ENCODE results near the gene LYPD6.

LYPD6 gene

DNA sequence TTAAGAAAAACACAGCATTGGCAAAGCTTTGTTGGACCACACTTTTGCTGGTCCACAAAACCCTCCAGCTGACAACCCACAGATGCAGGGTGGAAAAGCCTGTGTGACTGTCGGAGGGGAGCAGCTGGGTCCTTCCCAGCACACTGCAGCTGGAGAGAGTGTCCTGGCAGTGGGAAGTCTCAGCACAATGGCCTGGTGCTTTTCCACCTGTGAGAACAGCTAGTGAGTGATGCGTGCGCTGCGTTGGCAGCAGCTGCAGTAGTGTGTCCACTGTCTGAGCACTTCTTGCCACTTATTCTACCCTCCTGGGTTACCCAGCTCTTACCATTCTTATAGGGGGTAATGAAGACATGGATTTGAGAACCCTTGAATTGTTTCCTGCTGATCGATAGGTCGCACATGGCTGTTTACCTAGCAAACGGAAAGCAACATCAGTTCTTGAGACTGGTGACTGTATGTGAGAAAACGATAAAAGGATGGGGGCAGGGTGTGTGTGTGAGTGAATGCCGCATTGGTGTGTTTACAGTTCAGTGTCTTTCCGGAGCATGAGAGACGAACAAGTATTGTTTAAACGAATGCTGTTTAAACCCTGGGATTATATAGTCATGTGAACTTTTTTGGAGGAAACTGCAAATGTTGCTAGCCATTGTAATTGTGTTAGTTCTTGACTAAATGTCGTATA is 69.7 kb downstream of the LYPD6 start:
- in situ Hi-C loops (cut with MboI; ENCODE audit: low sequenced_read_pairs), result no loop called here

DNA sequence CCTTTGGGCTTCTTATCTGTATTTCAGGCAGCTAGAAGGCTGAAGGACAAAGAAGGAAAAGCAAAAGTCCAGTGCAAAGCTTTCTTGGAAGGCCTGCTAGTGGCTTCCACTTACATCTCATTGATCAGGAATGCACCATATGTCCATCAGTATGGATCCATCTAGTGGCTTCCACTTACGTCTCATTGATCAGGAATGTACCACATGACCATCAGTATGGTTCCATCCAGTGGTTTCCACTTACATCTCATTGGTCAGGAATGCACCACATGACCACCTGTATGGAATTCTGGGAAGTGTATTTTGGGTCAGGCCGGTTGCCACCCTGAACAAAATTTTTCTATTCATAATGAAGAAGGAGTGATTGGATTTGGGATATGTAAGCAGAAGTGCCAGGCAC is 70.6 kb downstream of the LYPD6 start:
- in situ Hi-C loops (cut with MboI; ENCODE audit: low sequenced_read_pairs), result no loop called here

DNA sequence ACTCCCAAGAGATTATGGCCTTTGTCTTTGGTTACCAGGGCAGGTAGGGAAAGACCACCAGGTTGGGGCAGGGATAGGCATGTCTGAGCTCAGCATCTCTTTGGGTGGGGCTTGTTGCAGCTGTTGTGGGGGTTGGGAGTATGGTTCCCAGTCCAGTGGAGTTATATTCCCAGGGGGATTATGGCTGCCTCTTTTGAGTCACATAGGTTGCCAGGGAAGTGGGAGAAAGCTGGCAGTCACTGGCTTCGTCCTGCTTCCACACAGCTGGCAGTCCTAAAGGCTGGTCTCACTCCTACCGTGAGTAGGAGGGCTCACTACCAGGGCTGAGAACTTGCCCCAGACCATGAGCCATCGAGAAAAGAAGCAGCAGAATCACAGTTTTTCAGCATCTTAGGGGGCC is 79.1 kb downstream of the LYPD6 start:
- in situ Hi-C loops (cut with MboI; ENCODE audit: low sequenced_read_pairs), result no loop called here

DNA sequence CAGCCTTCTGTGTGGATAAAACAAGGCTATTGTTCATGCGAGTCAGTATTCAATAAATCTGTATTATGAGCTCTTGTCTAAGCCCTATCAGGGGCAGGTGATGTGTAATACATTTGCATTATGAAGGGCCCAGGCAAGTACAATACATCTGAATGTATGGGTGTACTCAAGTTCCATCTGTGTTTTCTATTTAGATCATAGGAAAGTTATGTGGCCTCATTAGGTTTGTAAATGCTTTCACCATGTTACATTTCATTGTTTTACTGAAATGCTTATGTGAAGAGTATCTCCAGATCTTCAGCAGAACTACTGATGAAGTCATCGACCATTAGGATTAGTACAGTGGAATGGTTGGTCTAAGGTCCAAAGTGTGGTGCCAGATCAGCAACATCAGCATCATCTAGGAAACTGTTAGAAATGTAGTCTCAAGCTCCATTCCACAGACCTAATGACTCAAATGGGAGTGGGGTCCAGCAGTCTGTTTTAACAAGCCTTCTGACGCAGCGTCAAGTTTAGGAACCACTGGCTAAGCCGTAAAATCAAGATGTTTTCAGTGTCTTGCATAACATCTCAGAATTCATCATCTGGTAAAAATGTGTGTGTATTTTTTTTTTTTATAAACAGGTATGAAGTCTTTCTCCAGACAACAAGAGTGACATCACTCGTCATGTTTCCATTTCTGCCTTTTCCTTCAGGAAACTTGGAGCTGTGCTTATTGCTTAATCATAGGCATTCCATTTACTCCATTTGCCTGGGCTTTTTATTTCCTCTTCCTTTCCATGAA is 80.5 kb downstream of the LYPD6 start:
- in situ Hi-C loops (cut with MboI; ENCODE audit: low sequenced_read_pairs), result no loop called here

DNA sequence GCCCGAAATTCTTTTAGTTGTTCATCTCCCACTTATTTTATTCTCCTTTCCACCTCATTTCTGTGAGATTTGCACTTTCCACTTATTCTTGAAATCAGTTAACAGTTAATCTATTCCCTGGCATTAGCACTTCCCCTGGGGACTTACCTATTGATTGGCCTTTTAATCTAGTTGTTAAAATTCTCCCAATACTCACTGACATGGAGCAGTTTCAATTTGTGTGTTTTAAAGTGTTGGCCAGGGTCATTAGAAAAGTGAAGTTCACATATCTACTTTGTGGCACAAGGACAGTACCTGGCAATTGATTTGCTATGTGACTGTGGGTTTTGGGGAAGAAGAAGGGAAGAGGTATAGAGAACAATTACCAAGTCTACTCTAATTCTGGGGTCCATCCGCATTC is 83.1 kb downstream of the LYPD6 start:
- in situ Hi-C loops (cut with MboI; ENCODE audit: low sequenced_read_pairs), result no loop called here

DNA sequence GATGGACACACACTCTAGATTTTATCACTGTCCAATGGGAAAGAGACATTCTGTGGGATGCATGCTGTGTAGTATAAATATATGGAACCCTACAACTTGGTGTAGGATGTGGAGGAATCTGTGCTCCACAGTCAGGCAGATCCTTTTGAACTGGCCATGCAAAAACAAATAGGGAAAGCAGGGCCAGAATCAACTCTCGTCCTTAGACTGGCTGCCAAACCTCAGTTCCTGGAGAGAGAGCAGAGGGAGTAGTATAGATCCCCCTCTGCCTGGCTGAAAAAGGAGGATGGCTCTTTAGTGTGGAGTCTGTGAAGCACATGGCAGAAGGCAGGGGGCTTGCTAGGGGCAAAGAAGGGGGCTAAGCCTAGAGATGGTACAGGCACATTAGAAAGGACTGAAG is 84.7 kb downstream of the LYPD6 start:
- in situ Hi-C loops (cut with MboI; ENCODE audit: low sequenced_read_pairs), result no loop called here

DNA sequence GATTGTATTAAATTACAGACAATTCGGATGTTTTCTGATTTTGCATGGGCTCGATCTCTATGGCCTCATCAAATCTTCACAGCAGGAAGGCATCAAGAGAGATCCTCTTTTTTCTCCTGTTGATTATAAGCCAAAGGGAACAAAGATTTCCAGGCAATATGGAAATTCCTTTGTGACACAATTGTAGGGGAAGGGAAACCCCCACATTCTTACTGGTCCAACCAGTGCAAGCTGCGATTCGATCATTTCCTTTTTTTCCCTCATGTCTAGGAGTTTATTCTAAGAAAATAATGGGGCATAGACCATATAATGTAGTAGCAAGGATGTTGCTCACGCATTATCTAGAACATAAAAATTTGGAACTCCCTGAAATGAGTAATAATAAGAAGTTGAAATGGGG is 87.7 kb downstream of the LYPD6 start:
- in situ Hi-C loops (cut with MboI; ENCODE audit: low sequenced_read_pairs), result no loop called here

DNA sequence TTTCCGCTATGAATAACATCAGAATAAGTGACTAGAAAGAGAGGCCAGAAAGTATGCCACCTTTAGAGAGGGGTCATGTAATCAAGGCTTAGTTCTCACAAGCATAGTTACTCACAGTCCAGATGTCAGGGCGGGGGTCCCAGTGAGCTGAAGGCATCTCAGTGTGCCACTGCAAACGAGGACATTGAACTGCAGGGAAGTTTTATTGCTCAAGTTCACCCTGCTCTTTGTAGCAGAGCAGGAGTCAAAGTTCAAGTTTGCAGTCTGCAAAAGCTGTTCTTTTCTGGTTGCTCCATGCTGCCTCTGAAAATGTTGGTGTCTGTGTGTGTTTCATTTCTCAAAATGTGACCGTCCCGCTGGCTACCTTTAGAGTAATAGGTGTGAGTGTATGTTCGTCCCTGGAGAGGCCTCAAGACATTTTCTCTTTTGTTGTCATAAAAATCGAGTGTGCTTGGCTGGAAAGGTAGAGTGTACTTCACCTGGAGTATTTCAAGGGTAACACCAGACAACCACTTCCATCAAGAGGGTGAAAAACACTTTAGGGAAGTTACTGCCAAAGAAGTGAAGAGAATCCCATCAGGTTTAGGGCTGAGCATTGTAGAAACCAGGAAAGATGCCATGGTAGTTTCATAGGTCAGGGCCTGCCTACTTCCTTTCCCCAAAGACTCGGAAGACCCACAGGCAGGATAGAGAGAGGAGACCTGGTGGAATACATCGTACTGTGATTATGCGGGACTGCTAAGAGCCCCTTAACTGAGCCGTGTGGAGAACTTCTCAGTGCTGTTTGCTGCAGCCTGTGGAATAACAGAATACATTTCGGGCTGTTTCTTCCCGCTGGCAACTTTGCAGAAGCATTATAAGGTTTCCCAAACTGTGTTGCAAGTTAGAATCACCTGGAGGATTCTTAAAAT is 89.9 kb downstream of the LYPD6 start:
- in situ Hi-C loops (cut with MboI; ENCODE audit: low sequenced_read_pairs), result no loop called here

DNA sequence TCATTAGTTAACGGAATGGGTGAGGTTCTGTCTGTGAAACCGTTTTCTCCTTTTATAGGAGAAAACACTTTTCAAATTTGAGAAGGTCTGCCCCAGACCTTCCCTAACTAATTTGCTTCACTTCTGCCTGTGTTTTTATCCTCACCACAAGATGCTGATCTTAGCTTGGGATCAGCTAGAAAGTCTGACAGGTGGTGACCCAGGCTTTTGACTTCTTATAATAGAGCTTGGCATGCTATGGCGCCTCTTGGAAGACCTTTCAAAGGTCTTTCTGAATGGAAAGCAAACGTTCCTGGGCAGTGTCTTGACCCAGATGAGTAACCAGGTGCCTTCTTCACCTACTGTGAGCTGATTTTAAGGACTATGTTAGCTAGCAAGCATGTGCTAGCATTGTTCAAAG is 91.4 kb downstream of the LYPD6 start:
- in situ Hi-C loops (cut with MboI; ENCODE audit: low sequenced_read_pairs), result no loop called here

DNA sequence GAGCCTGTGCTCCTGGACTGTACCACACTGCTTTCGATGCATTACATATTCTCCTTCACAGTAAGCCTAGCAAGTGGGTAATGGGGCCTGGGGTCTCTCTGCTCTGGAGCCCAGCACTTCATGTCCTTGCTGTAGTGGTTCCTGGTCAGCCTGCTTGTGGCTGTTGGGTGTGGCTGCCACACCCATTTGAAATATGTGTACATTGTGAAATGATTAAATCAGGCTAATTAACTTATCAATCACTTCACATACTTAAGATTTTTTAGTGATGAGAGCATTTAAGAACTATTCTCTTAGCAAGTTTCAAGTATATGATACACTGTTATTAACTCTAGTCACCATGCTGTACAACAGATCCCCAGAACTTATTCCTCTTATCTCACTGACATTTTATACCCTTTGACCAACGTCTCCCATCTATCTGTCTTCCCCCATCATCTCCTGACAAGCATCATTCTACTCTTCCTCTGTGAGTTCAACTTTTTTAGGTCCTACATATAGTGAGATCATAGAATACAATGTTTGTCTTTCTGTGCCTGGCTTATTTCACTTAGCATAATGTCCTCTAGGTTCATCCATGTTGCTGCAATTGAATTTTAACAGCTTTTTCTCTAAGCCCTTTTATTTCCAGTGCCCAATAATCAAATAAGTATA is 92.1 kb downstream of the LYPD6 start:
- in situ Hi-C loops (cut with MboI; ENCODE audit: low sequenced_read_pairs), result no loop called here

DNA sequence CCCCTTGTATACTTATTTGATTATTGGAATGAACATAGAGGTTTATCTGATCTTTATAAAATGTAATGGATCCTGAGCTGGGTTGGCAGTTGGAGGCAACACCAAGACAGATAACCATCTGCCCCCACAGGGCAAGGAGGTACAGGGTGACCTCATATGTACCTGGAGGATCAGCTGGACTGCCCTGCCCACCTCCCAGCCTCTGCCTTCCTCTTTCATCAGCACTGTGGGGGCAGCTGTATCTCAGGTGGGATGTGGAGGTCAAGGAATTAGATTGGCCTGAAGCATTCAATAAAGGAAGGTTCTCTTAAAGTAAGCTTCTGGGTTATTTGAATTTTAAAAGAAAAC is 92.6 kb downstream of the LYPD6 start:
- in situ Hi-C loops (cut with MboI; ENCODE audit: low sequenced_read_pairs), result no loop called here

DNA sequence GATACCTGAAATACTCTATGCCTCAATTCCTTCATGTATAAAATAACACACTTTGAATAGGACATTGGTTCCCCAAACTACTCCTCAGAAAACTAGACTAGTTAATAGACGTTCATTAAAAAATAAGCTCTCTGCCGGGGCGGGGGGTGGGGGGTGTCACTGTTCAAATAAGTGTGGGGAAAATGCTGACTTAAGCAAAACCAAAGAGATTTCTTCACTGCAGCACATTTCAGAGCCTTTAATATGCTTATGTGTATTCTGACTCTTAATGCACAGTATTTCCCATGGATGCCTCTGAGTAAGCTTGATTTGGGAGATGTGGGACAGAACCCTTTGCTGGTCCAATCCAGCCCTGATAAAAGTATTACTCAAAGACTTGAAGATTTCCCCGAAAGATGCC is 93.2 kb downstream of the LYPD6 start:
- in situ Hi-C loops (cut with MboI; ENCODE audit: low sequenced_read_pairs), result no loop called here

DNA sequence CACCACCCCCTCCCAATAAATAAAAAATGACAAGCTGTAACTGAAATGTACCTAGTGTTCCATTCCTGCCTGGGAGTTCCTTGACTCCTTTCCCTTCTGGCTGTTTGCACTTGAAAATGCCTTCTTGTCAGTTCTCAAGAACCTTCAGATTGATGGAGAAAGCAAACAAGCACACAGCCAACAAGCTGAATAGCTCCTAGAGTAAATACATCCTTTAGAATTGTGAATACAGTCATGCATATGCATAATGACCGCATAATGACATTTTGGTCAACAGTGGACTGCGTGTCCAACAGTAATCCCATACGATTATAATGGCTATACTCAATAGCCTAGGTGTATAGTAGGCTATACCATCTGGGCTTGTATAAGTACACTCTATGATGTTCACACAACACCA is 97.0 kb downstream of the LYPD6 start:
- in situ Hi-C loops (cut with MboI; ENCODE audit: low sequenced_read_pairs), result no loop called here

DNA sequence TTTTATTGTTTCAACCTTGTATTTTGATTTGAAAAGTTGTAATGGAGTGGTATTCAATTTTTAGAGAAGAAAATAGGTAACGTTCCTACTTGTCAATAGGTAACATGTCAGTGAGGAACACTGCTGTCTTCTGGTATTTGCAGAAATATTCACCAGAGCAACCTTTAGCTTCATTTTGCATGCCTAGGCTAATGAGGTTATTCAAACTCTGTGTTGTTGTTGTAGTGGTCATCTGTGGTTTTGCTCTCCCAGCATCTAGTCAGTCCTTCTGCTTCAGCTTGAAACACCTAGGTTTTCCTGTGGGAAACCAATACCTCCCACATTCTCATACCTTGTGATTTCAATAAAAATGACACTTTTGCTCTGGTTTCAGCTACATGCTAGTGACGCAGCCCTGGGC is 98.4 kb downstream of the LYPD6 start:
- in situ Hi-C loops (cut with MboI; ENCODE audit: low sequenced_read_pairs), result no loop called here

DNA sequence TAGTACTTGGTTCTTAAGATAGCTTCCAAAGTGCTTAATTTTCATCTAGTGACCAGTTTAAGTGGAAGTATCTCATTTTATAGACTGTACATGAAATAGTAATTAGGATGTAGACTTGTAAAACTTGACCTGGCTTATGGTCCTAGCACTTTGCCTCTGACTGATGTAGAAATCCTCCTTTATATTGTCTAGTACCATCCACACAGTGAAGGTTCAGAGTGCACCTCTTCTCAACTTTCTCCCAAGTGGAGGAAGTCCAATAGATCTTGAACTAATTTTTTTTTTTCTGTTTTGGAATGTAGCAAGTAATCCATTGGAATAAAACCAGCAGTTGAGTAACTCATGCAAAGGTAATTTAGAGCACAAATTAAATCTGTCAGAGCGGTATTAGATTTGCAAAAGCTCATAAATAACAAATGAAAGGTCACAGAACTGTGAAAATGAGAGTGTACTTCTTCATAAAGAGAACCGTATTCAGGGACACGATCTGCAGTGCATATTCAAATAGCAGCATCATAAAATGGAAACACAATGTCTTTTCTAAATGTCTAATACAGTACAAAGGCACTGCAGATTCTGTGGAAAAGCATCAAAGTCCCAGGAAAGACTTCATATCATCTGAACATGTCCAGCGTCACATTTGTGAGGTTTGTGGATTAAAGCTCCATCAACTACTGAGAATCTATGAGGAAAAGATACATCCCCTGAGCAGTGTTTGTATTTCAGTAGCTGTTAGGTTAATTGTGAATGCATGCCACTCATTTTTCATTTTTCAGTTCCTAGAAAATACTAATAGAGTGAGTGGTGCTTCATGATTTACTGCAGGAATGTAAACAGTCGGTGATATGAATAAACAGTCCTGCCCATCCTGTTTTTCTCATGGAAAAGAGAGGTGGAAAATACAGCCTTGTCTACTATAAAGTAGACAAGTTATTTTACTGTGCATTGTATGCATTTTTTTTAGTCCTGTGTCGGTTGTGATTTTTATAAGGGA is 100.7 kb downstream of the LYPD6 start:
- in situ Hi-C loops (cut with MboI; ENCODE audit: low sequenced_read_pairs), result no loop called here

DNA sequence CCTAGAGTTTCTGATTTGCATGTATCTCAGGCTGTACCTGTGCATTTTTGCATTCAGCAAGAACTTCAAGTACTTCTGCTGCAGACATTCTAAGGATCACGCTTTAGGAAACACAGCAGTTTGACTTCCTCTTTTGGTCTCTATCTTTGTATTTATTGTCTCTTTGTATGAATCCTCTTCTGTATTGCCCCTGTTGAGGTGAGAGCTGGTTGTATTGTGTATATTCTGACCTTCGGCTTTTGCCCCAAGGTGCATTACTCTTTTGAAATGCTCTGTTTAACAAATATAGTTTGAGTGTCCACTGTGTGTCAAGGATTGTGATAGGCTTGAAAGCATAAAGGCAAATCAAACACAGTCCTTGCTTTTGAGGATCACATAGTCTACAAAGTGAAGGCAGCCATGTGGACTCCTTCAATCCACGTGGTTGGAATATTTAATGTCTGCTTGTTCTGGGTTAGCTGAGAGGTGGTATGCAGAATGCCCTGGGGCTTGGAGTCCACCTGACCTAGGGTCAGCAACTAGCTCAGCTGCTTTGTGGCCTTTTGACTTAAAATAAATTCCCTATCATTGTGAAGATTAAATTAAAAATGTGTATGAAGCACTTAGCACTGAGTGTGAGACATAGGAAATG is 108.1 kb downstream of the LYPD6 start:
- in situ Hi-C loops (cut with MboI; ENCODE audit: low sequenced_read_pairs), result no loop called here

DNA sequence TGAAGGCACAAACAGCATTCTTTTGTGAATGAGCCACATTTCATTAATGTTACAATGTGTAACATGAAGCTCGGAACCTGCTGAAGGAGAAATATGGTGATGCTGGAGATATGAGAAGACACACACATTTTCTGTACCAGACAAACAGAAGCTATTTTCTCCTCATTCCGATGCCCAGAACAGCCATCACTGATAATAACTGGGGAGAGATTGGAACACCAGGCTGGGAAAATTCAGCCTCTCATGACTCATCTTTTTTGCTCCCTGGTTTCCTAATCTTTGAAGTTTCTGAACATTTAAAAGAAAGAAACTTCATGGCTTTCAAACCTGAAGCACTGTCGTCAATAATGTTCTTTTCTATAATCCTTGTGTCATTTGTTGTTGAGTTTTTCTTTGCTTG is 110.9 kb downstream of the LYPD6 start:
- in situ Hi-C loops (cut with MboI; ENCODE audit: low sequenced_read_pairs), result no loop called here

DNA sequence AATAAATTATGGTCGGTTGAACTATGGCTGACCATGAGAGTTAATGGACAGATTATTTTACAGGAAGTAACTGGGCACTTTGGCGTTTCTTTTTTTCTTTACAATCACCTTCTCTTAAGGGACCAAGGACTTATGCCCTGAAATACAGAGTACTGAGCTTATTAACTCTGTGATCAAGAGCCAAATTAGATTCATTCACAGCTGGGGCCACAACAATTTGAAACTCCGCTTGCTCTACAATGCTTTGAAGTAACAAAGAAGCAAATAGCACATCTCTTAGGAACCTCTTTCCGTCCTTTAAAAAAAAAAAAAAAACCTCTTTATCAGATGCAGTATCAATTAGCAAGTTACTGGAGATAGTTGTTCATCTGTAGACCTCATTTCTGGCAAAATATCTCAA is 112.0 kb downstream of the LYPD6 start:
- in situ Hi-C loops (cut with MboI; ENCODE audit: low sequenced_read_pairs), result no loop called here

DNA sequence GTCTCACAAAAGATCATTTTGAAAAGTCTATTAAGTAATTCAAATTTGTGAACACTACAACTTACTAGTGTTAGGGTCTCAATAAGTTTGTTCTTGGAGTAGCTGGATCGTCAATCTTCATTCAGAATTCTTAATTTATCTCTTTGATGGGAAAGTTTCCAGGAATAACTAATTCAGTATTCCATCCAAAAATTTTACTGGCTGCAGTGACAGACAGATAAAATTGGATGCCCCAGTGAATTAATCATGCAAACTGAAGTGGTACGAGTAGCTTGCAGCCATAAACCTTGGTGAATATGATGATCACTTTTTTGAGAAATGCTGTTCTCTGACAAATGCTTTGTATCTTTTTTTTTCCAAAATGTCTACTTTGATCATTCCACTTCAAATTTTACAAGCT is 112.8 kb downstream of the LYPD6 start:
- in situ Hi-C loops (cut with MboI; ENCODE audit: low sequenced_read_pairs), result no loop called here

DNA sequence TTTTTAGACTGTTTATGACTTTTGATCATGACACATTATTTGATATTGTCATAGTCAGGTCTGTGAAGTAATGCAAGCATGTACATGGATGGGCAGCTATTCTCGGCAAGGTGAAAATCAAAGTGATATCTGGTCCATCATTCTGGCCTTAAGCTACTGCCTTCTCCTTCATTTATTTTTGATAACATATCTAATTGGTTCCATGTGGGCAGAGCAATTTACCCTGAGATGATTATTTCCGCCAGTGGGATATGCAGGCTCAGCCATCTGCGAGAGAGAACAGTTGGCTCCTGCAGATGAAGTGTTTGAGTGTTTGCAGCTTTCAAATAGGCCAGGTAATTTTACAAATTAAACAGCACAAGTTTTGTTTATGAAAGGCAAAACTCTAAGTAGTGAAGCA is 116.4 kb downstream of the LYPD6 start:
- in situ Hi-C loops (cut with MboI; ENCODE audit: low sequenced_read_pairs), result no loop called here

Measured in HL-60/S4 (cell line).